ENCODE results near the gene CCM2.
"Not testable (repeated sequence)": the region's sequence is repeated elsewhere in the genome, so short reads cannot be mapped to it uniquely, and the experiment has no call there.

CCM2 gene

DNA sequence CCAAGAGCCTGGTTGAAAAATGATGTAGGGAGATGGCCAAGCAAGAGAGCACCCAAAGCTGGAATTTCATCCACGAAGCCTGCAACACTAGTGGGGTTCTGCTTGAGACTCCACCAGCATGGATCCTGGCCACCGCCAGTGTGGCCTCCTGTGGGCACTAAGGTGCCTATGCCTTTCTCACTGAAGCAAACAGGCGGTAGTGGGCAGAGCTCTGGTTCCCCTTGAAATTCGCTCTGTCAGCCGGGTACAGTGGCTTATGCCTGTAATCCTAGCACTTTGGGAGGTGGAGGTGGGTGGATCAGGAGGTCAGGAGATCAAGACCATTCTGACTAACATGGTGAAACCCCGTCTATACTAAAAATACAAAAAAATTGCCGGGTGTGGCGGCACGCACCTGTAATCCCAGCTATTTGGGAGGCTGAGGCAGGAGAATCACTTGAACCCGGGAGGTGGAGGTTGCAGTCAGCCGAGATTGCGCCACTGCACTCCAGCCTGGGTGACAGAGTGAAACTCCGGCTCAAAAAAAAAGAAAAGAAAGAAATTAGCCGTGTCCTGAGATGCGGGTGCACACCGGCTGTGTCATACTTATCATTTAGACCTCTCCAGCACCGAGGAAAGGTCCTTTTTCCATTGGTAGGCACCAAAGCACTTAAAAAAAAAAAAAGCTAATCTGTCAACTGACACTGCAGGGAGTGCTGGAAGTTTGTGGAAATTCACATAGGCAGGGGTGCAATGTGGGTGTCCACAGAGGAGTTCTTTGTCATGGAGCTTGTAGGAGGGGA is 28.3 kb downstream of the CCM2 start:
- no peak for DNase-seq

DNA sequence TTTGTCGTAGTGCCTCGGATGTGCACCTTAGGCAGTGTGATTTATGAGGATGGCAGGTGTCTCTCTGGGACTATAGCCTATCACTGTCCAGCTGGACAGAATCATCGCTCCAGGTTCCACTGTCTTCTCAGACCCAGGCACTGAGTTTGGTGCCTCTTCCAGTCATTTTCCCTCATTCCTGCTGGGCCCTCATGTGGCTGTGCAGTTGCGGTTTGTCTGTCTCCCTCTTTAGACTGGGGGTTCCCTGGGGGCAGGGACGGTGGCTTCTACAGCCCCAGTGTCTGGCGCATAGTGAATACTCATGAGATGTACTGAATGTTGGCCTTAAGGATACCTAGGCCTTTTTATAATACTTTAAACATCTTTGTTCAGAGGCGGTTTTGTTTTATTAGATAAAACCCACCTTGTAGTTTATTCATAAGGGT is 28.9 kb downstream of the CCM2 start:
- DNase-seq, result no peak

DNA sequence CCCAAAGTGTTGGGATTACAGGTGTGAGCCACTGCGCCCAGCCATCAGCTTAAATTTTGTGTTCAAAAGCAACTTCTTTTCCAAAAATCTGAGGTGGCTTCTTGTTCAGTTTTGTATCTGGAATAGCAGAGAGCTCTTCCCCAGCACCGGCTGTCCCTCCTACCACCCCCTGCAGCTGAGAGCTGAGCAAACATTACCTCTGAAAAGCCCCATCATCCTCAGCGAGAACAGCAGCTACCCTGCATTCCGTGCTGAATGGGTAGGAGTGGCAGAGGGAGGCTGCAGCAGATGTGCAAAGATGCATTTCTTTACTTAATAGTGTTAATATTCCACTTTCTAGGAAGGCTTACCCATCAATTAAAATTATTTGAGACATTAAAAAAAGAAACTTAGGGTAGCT is 31.8 kb downstream of the CCM2 start:
- peak in 2 of 58 donors; percentile 5 to 22 for DNase-seq

DNA sequence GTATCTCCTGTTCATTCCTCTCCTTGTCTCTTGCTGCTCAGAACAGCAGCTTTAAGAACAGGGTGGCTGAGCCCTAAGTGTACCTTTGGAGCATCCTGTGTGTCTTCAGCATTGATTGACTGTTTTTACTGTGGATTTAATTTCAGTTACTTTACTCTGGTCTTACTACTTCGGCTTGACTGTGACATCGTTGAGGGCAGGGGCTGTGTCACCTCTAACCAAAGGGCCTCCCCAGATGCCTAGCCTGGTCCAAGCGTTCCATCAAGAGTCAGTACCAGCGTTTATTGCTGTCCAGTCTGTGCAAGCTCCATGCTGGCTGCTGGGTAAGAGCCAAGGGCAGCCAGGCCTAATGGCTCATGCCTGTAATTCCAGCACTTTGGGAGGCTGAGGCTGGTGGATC is 32.4 kb downstream of the CCM2 start:
- no peak for DNase-seq

DNA sequence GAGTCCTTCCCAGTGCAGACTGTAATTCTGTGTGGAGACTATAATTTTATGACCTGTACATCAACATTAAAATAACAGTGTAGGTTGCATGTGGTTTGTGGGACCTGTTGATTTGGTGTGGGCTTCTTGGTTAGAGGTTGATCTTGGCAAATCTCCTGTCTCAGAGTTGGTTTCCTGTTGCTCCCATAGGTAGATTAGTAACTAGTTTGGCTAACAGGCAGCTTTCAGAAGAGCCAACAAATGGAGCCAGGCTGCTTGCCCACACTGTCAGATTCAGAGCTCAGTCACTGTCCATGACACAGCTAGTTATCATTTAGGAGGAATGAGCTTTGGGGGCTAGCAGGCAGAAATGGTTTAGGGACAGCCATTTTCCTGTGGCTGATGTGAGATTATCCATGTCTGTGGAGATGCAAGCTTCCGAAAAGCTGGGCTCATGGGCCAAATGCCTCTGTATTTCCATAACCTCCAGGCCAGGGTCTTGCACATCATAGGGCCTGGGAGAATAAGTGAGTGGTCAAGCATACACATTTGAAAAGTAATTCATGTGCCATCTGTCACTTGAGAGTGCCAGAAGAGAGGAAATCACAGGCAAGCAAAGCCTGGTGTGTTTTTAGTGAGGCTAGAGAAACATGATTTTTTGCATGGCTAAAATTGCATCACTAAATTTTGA is 33.4 kb downstream of the CCM2 start:
- no peak for DNase-seq

DNA sequence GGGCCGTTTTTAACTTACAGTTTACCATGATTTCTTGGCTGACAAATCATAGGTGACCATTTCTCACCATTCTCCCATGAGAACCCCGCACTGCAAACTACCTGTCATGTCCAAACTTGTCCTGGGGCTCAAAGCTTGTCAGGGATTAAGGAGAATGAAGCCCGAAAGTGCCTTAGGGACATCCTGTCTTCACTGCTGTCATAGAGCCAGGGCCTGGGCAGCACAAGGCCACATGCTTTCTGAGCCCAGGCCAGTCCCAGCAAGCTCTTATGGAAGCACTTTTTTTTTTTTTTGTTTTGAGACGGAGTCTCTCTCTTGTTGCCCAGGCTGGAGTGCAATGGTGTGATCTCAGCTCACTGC is 33.9 kb downstream of the CCM2 start:
- DNase-seq, result peak in 6 of 58 donors; percentile 3 to 22 (median 4)

DNA sequence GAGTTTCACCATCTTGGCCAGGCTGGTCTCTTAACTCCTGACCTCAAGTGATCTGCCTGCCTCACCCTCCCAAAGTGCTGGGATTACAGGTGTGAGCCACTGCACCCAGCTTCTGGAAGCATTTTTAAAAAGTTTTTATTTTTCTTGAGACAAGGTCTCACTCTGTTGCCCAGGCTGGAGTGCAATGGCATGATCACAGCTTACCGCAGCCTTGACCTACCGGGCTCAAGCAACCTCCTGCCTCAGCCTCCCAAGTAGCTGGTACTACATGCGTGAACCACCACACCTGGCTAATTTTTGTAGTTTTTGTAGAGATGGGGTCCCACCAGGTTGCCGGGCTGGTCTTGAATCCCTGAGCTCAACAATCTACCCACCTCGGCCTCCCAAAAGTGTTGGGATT is 34.7 kb downstream of the CCM2 start:
- not testable (repeated sequence) for DNase-seq

DNA sequence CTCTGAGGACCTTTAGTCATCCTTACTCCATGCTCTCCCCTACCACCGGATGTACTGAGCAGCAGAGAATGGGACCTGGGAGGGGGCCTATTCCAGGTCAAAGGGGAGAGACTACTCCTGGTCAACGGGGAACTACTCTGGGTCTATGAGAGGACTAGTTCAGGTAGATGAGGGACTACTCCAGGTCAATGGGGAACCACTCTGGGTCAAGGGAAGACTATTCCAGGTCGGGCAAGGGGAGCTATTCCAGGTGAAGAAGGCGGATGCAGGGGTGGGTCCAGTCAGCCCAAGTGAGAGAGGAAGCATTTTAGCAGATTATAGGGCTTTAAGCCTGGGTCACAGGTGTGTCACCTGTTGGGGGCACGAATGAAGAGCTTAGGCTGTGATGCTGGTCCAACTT is 35.4 kb downstream of the CCM2 start:
- DNase-seq, result no peak

DNA sequence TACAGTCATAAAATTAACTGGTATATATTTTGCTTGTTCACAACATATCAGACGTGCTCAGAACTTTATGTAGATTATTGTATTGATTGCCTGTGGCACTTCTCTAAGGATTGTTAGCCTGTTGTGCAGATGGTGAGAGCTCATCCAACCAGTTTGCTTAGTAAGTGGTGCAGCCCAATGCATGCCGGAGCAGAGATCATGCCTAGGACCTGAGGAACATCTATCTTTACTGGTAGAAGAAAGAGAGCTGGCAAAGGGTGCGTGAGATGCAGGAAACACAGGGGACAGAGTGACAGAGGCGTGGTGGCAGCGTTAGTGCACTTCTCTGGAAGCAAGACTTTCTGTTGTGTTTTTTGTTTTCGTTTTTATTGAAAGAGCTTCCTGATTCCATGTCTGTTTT is 35.9 kb downstream of the CCM2 start:
- DNase-seq, result no peak

DNA sequence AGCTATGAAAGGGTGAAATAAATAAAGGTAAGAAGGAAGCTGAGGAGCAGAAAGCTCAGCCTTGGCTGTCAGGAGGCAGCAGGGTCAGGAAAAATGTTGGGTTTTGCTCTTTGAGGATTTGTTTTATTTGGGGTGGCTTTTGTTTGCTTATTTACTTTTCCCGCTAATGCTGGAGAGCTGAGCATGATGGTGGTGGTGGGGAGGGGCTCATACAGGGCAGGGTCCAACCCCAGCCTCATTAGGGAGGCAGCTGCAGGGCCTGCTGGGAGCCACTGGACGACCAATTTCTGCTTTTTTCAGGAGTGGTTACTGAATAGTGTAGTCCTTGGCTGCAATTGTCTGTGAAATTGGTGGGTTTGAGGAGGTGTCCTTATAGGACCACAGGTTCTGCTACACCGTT is 36.3 kb downstream of the CCM2 start:
- no peak for DNase-seq

DNA sequence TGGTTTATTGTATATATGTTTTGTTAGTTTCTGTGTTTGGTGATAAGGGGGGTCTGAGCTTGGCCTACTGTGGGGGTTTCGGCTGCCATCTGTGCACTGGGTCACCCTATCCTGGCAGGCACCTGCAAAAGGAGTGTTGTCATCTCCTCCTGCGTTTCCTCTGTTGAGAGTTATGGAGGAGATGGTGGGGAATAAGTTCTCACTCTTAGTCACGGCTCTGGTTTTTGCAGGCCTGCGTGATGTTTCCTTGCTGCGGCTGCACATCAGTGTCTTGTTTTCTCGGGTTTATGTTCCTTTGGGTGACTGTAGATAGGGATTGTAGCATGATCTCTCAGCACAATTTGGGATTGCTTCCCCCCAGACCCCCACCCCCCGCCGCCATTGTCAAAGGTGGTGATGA is 36.8 kb downstream of the CCM2 start:
- DNase-seq, result no peak

DNA sequence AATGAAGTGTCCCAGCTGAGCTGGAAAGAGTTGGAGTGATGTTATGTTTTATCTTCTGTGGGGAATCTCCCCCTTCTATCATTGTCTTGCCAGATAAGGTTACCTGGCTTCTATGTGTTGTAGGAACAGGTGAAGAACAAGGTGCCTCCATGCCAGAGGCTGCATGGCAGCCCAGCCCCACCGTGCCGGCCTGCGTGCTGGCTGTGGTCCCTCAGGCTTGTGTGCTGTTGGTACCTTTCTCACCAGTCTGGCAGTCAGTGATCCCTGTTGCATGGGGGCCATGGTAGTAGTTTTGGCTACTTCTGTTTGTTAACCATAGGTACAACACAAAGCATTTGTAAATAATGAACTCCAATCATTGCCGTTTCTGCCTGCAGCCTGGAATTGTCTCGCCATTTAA is 37.9 kb downstream of the CCM2 start:
- no peak for DNase-seq

DNA sequence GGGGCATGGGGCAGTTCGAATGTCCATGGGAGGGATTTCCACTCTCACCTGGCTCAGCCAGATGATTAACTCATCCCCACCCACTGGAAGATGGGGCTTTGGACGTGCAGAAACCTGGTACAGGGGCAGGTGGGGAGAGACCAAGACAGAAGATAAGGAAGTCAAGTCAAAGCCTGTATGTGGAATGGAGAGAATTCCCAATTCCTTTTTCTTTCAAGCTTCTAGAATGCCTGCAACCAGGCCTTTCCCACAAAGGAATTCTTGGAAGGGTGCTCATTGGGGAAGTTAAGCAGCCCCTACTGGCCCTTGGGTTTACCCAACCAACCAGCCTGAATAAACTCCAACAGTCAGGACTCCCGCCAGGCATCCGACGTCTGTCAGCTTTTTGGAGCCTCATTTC is 39.1 kb downstream of the CCM2 start:
- DNase-seq, result no peak

DNA sequence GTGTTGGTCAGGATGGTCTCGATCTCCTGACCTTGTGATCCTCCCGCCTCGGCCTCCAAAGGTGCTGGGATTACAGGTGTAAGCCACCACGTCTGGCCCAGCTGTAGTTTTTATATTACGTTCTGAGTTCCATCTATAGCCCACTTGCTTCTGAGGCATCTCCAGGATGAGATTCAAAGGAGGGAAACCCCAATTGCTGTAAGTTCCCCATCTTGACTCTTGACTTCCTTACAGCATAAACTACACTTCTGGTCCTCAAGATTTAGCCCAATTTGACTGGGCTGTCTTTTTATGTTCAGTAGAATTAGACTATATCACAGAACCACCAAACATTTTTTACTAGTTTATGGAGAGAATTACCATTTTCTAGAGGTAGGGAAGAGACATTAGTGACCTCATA is 44.3 kb downstream of the CCM2 start:
- DNase-seq, result no peak

DNA sequence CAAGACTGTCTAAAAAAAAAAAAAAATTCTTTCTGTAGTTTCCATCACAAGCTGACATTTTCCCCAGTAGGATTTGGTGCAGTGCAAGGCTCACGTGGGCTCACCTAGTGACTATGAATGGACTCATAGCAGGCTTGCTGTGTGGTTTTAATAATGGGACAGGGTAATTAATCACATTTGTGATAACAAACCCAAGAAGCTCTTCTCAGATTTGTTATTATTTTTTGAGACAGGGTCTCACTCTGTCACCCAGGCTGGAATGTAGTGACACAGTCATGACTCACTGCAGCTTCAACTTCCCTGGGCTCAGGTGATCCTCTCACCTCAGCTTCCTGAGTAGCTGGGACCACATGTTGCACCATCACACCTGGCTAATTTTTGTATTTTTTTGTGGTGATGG is 48.7 kb downstream of the CCM2 start:
- no peak for DNase-seq

DNA sequence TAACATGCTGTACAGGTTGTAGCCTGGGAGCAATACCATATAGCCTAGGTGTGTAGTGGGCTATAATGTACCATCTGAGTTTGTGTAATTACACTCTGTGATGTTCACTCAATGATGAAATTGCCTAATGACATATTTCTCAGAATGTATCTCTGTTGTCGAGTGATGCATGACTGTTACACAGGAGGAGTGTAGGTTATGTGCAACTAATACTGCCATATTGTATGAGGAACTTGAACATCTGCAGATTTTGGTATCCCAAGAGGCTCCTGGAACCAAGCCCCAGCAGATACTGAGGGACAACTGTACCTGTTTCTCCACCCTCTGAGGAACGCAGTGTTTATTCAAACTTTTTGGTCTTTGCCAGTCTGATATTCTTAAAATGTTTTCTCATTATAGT is 50.2 kb downstream of the CCM2 start:
- no peak for DNase-seq

DNA sequence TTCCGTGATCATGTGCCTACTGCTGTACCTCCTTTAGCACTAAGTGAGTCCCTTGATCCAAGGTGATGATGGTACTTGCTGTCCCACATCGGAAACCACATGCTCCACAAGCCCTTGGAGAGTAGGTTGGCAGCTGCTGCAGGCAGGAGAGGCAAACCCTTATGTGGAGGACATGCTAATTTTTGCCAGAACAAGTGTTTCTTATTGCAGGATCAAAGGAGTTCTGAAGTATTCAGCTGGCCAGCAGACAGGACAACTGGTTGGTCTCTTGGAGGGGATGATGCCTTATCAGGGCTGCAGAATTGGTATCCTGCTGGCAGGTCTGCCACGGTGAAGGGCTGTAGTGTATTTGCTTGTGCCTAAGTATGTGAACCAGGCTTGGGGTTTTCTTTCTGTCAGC is 52.0 kb downstream of the CCM2 start:
- DNase-seq, result no peak

DNA sequence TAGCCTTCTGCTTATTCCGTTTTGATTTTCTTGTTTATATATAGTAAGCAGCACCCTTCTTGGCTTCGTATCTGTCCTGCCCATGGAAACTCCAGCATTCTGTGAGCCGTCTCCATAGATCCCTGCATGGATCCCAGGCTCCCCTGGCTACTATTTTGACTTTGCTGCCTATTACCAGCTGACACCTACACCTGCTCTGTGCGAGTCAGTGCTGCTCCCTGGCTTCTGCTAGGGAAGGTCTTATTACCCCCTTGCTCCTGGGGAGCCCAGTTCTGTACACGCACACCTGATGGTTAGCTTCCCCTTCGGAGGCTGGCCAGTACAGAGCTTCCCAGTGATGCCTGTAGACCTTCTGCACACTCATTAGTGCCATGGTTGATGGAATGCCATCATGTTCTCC is 53.4 kb downstream of the CCM2 start:
- no peak for DNase-seq

DNA sequence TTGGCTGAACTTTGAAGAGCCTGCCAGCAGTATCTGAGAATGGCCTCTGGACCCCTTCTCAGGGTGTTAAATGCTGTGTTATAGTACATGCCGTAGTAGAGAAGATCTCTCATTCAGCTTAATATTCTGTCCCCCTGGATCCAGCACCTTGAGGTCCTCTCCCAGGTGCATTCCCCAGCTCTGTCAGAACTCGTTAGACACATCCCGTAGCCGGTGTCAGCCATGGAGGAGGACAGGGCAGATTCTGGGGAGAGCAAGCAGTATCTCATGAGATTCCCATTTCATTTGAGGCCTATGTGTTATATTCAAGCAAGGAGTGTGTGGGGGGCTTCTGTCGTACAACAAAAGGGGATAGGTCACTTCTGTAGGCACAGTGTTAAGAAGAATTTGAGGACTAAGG is 53.9 kb downstream of the CCM2 start:
- DNase-seq, result no peak

DNA sequence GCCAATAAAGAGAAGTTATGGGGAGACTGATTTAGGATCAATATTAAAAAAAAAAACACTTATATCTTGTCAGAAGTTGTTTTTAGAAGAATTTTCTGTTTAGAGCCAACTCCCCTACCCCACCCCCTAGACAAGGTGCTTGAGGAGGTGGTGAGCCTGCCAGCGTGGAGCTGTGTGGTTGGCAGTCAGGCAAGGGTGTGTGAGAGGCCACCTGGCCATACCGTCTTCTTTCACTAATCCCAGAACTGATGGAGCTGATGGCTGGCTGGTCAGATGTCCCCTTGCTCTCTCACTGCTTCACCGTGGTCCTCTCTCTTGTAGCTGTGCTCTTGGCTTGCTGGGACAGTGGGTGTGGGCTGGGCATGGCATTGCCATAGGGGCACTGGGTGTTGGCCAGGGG is 54.4 kb downstream of the CCM2 start:
- DNase-seq, result no peak

DNA sequence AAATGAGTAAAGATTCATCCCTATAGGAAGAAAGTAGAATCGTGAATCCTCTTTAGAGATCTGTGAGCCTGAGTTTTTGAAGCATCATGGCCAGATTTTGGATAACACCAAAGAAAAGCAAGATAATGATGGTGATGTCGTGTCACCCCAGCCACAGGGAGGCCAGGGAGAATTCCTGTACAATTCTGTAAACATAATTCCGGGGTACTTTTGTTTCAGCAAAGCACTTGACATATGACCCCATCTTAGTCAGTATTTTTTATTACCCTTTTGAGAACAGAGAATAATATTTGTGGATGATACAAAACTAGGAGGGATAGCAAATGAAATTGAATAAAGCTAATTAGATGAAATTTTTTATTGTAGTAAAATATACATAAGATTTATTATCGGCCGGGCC is 55.0 kb downstream of the CCM2 start:
- no peak for DNase-seq

DNA sequence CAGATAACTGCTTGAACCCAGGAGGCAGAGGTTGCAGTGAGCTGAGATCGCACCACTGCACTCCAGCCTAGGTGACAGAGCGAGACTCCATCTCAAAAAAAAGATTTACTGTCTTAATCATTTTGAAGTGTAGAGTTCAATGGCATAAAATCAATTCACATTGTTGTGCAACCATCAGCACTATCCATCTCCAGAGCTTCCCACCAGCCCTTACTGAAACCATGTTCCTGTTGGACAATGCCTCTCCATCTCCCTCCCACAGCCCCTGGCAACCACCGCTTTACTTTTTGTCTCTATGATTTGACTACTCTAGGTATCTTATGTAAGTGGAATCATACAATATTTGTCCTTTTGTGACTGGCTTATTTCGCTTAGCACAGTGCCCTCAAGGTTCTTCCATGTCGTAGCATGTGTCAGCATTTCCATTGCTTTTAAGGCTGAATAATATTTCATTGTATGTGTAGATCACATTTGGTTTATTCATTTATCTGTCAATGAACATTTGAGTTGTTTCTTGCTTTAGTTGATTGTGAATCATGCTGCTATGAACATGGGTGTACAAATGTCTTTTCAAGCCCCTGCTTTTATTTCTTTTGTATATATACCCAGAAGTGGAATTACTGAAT is 55.7 kb downstream of the CCM2 start:
- DNase-seq, result no peak

DNA sequence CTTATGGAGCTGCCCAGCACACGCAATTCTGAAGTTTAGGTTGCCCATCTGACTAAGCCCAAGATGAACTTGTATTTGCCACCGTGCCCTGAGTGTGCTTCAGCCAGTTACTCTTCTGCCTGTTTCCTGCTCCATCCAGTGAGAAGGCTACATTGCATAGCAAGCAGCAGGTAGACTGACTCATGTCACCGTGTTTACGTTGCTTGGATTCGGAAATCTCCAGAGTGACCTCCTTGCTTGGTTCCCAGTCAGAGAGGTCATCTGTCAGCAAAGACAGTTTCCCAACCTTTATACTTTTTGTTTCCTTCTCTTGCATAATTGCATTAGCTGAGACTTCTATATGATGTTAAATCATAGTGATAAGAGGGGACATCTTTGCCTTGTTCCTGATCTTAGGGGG is 57.9 kb downstream of the CCM2 start:
- no peak for DNase-seq

Data from anterior cingulate cortex (tissue), 58 donors.